GM12878 (cell line): Measurements from ENCODE around the gene KPNA1. TPM values are rescaled to one million over a fixed set of nuclear protein-coding genes. Genes with fewer than 3 reads are reported as not detected.

Experiments
- ATAC-seq: fragments of 200-7000 bp; cut with Tn5 transposase; 3 replicates; pipeline ENCODE4 v1.9.1; 2020; ENCODE audit warnings: mild to moderate bottlenecking, moderate library complexity
- BruUV-seq: library from RNA; stranded (reverse); fragments of 400-500 nt; replicated peaks from 2 replicates; lab custom pipeline; 2021; lab: Mats Ljungman, UMichigan
- CTCF ChIA-PET: fragments of 300-600 bp; sonication (Branson Sonifier 250); formaldehyde crosslinking; extraction: SDS; loops from one replicate; lab custom pipeline; 2021; ENCODE audit warnings: inconsistent platforms; lab: Yijun Ruan, JAX
- POLR2A ChIA-PET: fragments of 350-600 bp; formaldehyde crosslinking; extraction: SDS; loops from one replicate; lab custom pipeline; 2021; ENCODE audit warnings: inconsistent platforms; lab: Charles Lee
- RAD21 ChIA-PET: fragments of 300-600 bp; sonication (Branson Sonifier 250); formaldehyde crosslinking; loops from one replicate; lab custom pipeline; 2023; ENCODE audit warnings: antibody characterized with exemption; ENCODE audit not compliant: unreplicated experiment; lab: Charles Lee
- SMC1A ChIA-PET: fragments of 300-600 bp; sonication (Branson Sonifier 250); formaldehyde crosslinking; loops from one replicate; lab custom pipeline; 2023; ENCODE audit not compliant: unreplicated experiment, uncharacterized antibody; lab: Charles Lee
- DNase-seq: peaks from one replicate; pipeline ENCODE4 v3.0.0-alpha.2; 2011; ENCODE audit warnings: low read depth, low spot score
- FAIRE-seq: peaks from 3 replicates; lab custom pipeline; 2011; peaks lifted over from hg19 to GRCh38; lab: Jason Lieb, UNC
- H2AFZ ChIP-seq: 2 replicates; pipeline ENCODE4 v1.6.0; 2011; ENCODE audit warnings: low read depth, low read length, control low read depth; ENCODE audit not compliant: control insufficient read depth
- H3K27ac ChIP-seq: 2 replicates; pipeline ENCODE4 v1.5.1; 2011; ENCODE audit warnings: control low read depth; ENCODE audit not compliant: control insufficient read depth, insufficient read depth
- H3K27me3 ChIP-seq, 2 experiments: replicated peaks in 1 of 2; 2 replicates each; pipeline versions ENCODE4 v1.6.0 to v1.6.1; 2011; ENCODE audit warnings: low read length in 1 of 2; ENCODE audit not compliant: control insufficient read depth in 2 of 2, insufficient read depth in 2 of 2
- H3K36me3 ChIP-seq, 2 experiments: 2 replicates each; pipeline ENCODE4 v1.5.1; 2011; ENCODE audit warnings: low read length in 1 of 2; ENCODE audit not compliant: control insufficient read depth in 2 of 2, insufficient read depth in 2 of 2
- H3K4me1 ChIP-seq: 2 replicates; pipeline ENCODE4 v1.6.1; 2011; ENCODE audit warnings: mild to moderate bottlenecking, low read length, moderate library complexity, mixed read lengths; ENCODE audit not compliant: control insufficient read depth, insufficient read depth
- H3K4me2 ChIP-seq: 2 replicates; pipeline ENCODE4 v1.6.0; 2011; ENCODE audit warnings: control low read depth; ENCODE audit not compliant: control insufficient read depth, insufficient read depth
- H3K4me3 ChIP-seq: fragments of 200-600 bp; sonication (generic); 2 replicates; pipeline ENCODE4 v1.5.1; 2016
- H3K79me2 ChIP-seq: 2 replicates; pipeline ENCODE4 v1.6.0; 2011; ENCODE audit warnings: low read length; ENCODE audit not compliant: control insufficient read depth, insufficient read depth
- H3K9ac ChIP-seq: 2 replicates; pipeline ENCODE4 v1.8.0; 2011; ENCODE audit warnings: low read length, control low read depth, mixed read lengths; ENCODE audit not compliant: control insufficient read depth, insufficient read depth
- H3K9me3 ChIP-seq: replicated peaks from 3 replicates; pipeline ENCODE4 v1.5.1; 2011; ENCODE audit warnings: mild to moderate bottlenecking, low read length; ENCODE audit not compliant: control insufficient read depth, insufficient read depth
- H4K20me1 ChIP-seq: 2 replicates; pipeline ENCODE4 v1.6.0; 2011; ENCODE audit not compliant: control insufficient read depth, insufficient read depth
- ATF2 ChIP-seq: IDR thresholded peaks from 2 replicates; pipeline ENCODE4 v1.6.1; 2012; ENCODE audit warnings: low read length, inconsistent platforms
- CHD1 ChIP-seq: IDR thresholded peaks from 2 replicates; pipeline ENCODE4 v1.6.1; 2012; ENCODE audit warnings: low read depth, low read length, improper control_type of control experiment
- CHD4 ChIP-seq: fragments of 200-600 bp; sonication (generic); IDR thresholded peaks from 2 replicates; pipeline ENCODE4 v1.6.1; 2016; ENCODE audit warnings: mild to moderate bottlenecking
- EED ChIP-seq: sonication (generic); IDR thresholded peaks from 2 replicates; pipeline ENCODE4 v1.6.1; 2016; ENCODE audit warnings: antibody characterized with exemption, low read depth
- ETV6 ChIP-seq, 2 experiments: fragments of 450-650 bp in 1 of 2; IDR thresholded peaks in 1 of 2; conservative IDR thresholded peaks in 1 of 2; 2 replicates each; pipeline ENCODE4 v1.6.1; 2014; ENCODE audit warnings: antibody characterized with exemption in 1 of 2, borderline replicate concordance in 1 of 2, low read depth in 1 of 2, mild to moderate bottlenecking in 1 of 2, moderate library complexity in 1 of 2
- HDGF ChIP-seq: fragments of 450-650 bp; IDR thresholded peaks from 2 replicates; pipeline ENCODE4 v1.6.1; 2016; ENCODE audit warnings: antibody characterized with exemption
- KAT2A ChIP-seq: conservative IDR thresholded peaks from 2 replicates; pipeline ENCODE4 v1.6.1; 2011; ENCODE audit warnings: low read depth, low read length; ENCODE audit not compliant: control insufficient read depth
- LARP7 ChIP-seq: fragments of 450-650 bp; IDR thresholded peaks from 2 replicates; pipeline ENCODE4 v1.6.1; 2017; ENCODE audit warnings: mild to moderate bottlenecking
- NR2C1 ChIP-seq: fragments of 450-650 bp; IDR thresholded peaks from 2 replicates; pipeline ENCODE4 v1.6.1; 2017; ENCODE audit warnings: antibody characterized with exemption, mild to moderate bottlenecking, moderate library complexity
- NR2F1 ChIP-seq: fragments of 450-650 bp; conservative IDR thresholded peaks from 2 replicates; pipeline ENCODE4 v1.6.1; 2017; ENCODE audit warnings: mild to moderate bottlenecking
- POLR2AphosphoS5 ChIP-seq: IDR thresholded peaks from 2 replicates; pipeline ENCODE4 v1.6.1; 2011; ENCODE audit warnings: mild to moderate bottlenecking, low read length, inconsistent platforms
- POU2F2 ChIP-seq: IDR thresholded peaks from 3 replicates; pipeline ENCODE4 v1.6.1; 2011; ENCODE audit warnings: low read depth, mild to moderate bottlenecking, low read length, borderline replicate concordance
- RAD51 ChIP-seq: fragments of 450-650 bp; IDR thresholded peaks from 2 replicates; pipeline ENCODE4 v1.6.1; 2016; ENCODE audit warnings: moderate library complexity, mild to moderate bottlenecking, inconsistent platforms
- RELB ChIP-seq: fragments of 450-650 bp; IDR thresholded peaks from 2 replicates; pipeline ENCODE4 v1.6.1; 2017; ENCODE audit warnings: low read depth, mild to moderate bottlenecking, moderate library complexity
- RFX5 ChIP-seq: IDR thresholded peaks from 2 replicates; pipeline ENCODE4 v1.6.1; 2011; ENCODE audit warnings: low read depth, low read length, improper control_type of control experiment
- SRF ChIP-seq, 2 experiments: IDR thresholded peaks; 2 replicates each; pipeline ENCODE4 v1.6.1; 2011; ENCODE audit warnings: low read depth in 2 of 2, low read length in 2 of 2, mild to moderate bottlenecking in 1 of 2, moderate library complexity in 1 of 2
- USF2 ChIP-seq: IDR thresholded peaks from 2 replicates; pipeline ENCODE4 v1.6.1; 2011; ENCODE audit warnings: low read depth, low read length, improper control_type of control experiment, borderline replicate concordance
- WGBS: methylation state at CpG from one replicate; pipeline ENCODE4 v1.1.6; 2016; ENCODE audit warnings: low lambda C conversion rate; ENCODE audit not compliant: insufficient replicate concordance, insufficient coverage; ENCODE audit errors: missing lambda C conversion rate; 5-methylcytosine and 5-hydroxymethylcytosine counted together
- in situ Hi-C: fragments of 300-500 bp; cut with MboI; formaldehyde crosslinking; loops from 9 replicates; pipeline ENCODE4 v1.14.3; 2018; ENCODE audit warnings: mixed read lengths
- intact Hi-C: fragments of 100-400 bp; cut with micrococcal nuclease; formaldehyde crosslinking; loops from one replicate; pipeline ENCODE4 v1.14.2; 2022; ENCODE audit not compliant: unreplicated experiment
- polyA plus RNA-seq, 11 experiments: library from polyadenylated mRNA; depleted of rRNA in 4 of 11; unstranded in 6 of 11; stranded (reverse) in 5 of 11; fragments of >200 nt; fragmentation: Nextera tagmentation in 4 of 11; fragmentation: Illumina TruSeq in 1 of 11; extraction: Ambion mirVana in 4 of 11; extraction: Trizol in 1 of 11; gene quantifications; 1 replicate in 1 of 11; 2 replicates in 10 of 11; pipeline versions ENCODE4 v1.2.1 to v1.2.3, GENCODE V29; 2011 to 2016; ENCODE audit warnings: inconsistent platforms in 2 of 11, missing spikeins in 2 of 11, low read depth in 1 of 11
- total RNA-seq, 4 experiments: library from RNA; depleted of rRNA in 3 of 4; stranded (reverse); fragments of >200 nt in 3 of 4; fragmentation: Illumina TruSeq in 1 of 4; extraction: Trizol in 1 of 4; gene quantifications; 2 replicates each; pipeline versions ENCODE4 v1.2.1 to v1.2.3, GENCODE V29; 2013 to 2021
- TF ChIP-seq, protein P1 (sequence below): fragments of 450-650 bp; formaldehyde crosslinking; IDR thresholded peaks from 2 replicates; pipeline ENCODE4 v1.4.0; 2022; ENCODE audit warnings: mild to moderate bottlenecking, moderate library complexity

The KPNA1 gene
- total and polyA plus RNA-seq, 10 of the 15 experiments (the other 5 are each of a cell fraction or from before 2014, with no cell fraction given), result 8.5 to 52.7 (median 41.0) TPM

GRCh38 chr3:122516846-122517360 lies 2.2 kb upstream of the KPNA1 start:
- SMC1A ChIA-PET, result interaction anchor here (1.0 to 1.2 kb wide), 5 partner anchors 9 to 83 kb away, joined by 3 to 4 read pairs (median 3); no protein-coding TSS in a partner anchor
- intact Hi-C loops, result no loop called here
- H3K4me2 ChIP-seq, result no peak overlapping the region
- H3K4me1 ChIP-seq, result no peaks in the 10 kb centered on the region
- H3K79me2 ChIP-seq, result peaks cover 23% of the 10 kb centered on the region
- H2AFZ ChIP-seq, result no peak overlapping the region
- H3K27ac ChIP-seq, result no peak overlapping the region
- ATAC-seq (no peak), FAIRE-seq (no peak), DNase-seq (no peak)
- no peaks in the 10 kb centered on the region for H3K36me3 ChIP-seq
- in situ Hi-C loops, result no loop called here
- no TSS peak for BruUV-seq
- CTCF ChIA-PET, result interaction anchor here (0.6 to 1.1 kb wide), 4 partner anchors 9 to 123 kb away, joined by 3 to 4 read pairs (median 3); no protein-coding TSS in a partner anchor
- H3K9me3 ChIP-seq, result no peaks in the 10 kb centered on the region
- H3K4me3 ChIP-seq, result no peak overlapping the region
- no peaks in the 10 kb centered on the region for H3K27me3 ChIP-seq
- no peak for TF ChIP-seq HDGF
- TF ChIP-seq LARP7, result no peak
- no peak for TF ChIP-seq CHD4
- no peak for TF ChIP-seq RAD51
- no peak for TF ChIP-seq NR2F1
- no peak for TF ChIP-seq POU2F2
- TF ChIP-seq, protein P1, sequence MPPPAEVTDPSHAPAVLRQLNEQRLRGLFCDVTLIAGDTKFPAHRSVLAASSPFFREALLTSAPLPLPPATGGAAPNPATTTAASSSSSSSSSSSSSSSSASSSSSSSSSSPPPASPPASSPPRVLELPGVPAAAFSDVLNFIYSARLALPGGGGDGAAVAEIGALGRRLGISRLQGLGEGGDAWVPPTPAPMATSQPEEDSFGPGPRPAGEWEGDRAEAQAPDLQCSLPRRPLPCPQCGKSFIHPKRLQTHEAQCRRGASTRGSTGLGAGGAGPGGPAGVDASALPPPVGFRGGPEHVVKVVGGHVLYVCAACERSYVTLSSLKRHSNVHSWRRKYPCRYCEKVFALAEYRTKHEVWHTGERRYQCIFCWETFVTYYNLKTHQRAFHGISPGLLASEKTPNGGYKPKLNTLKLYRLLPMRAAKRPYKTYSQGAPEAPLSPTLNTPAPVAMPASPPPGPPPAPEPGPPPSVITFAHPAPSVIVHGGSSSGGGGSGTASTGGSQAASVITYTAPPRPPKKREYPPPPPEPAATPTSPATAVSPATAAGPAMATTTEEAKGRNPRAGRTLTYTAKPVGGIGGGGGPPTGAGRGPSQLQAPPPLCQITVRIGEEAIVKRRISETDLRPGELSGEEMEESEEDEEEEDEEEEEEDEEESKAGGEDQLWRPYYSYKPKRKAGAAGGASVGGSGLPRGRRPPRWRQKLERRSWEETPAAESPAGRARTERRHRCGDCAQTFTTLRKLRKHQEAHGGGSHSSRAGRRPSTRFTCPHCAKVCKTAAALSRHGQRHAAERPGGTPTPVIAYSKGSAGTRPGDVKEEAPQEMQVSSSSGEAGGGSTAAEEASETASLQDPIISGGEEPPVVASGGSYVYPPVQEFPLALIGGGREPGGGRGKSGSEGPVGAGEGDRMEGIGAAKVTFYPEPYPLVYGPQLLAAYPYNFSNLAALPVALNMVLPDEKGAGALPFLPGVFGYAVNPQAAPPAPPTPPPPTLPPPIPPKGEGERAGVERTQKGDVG, result no peak
- TF ChIP-seq KAT2A, result no peak
- TF ChIP-seq NR2C1, result no peak
- TF ChIP-seq CHD1, result no peak
- TF ChIP-seq RELB, result no peak
- no peak for TF ChIP-seq EED
- no peak for TF ChIP-seq ETV6 (conservative IDR thresholded peaks at IDR 0.05 in 1 of 2, IDR thresholded peaks at IDR 0.05 in 1 of 2; ENCODE audit: borderline replicate concordance in 1 of 2, low read depth in 1 of 2)
- no peak for TF ChIP-seq USF2
- no peak for TF ChIP-seq ATF2
- TF ChIP-seq POLR2AphosphoS5, result no peak
- TF ChIP-seq RFX5, result no peak
- TF ChIP-seq SRF (IDR thresholded peaks at IDR 0.05; ENCODE audit: low read depth in 2 of 2, low read length in 2 of 2), result no peak
- no peaks in the 10 kb centered on the region for H4K20me1 ChIP-seq
- RAD21 ChIA-PET, result interaction anchor here (1.3 kb wide), 1 partner anchor 60 kb away, joined by 6 read pairs; no protein-coding TSS in a partner anchor
- POLR2A ChIA-PET, result interaction anchor here (0.6 to 0.9 kb wide), 2 partner anchors 20 to 145 kb away, joined by 3 to 5 read pairs; no protein-coding TSS in a partner anchor
- WGBS, result 91% methylated on average over 6 of the region's 6 CpGs
- H3K9ac ChIP-seq, result no peak overlapping the region
